BE2C (cell line): ENCODE data around the gene RBM23.

Experiments
- DNase-seq: peaks from one replicate; pipeline ENCODE4 v3.0.0-alpha.2; 2020
- H3K27me3 ChIP-seq: fragments of 250-450 bp; sonication (Bioruptor Pico); 2 replicates; pipeline ENCODE4 v1.5.1; 2020; ENCODE audit warnings: mild to moderate bottlenecking
- H3K36me3 ChIP-seq: fragments of 250-450 bp; sonication (Bioruptor Pico); 2 replicates; pipeline ENCODE4 v1.5.1; 2020; ENCODE audit warnings: mild to moderate bottlenecking
- H3K4me1 ChIP-seq: fragments of 250-450 bp; sonication (Bioruptor Pico); 2 replicates; pipeline ENCODE4 v1.5.1; 2020
- H3K4me3 ChIP-seq: 2 replicates; pipeline ENCODE4 v1.5.1; 2011; ENCODE audit warnings: low read depth, low read length
- H3K9me3 ChIP-seq: fragments of 250-450 bp; sonication (Bioruptor Pico); 2 replicates; pipeline ENCODE4 v1.5.1; 2020
- CTCF ChIP-seq: IDR thresholded peaks from 2 replicates; pipeline ENCODE4 v1.5.1; 2012; ENCODE audit warnings: mild to moderate bottlenecking, low read depth, low read length

RBM23 gene

GRCh38 chr14:22847661-22848341 lies 71.1 kb downstream of the RBM23 start:
- no peaks in the 10 kb centered on the region for H3K36me3 ChIP-seq
- no peaks in the 10 kb centered on the region for H3K4me1 ChIP-seq
- DNase-seq = no peak

DNA sequence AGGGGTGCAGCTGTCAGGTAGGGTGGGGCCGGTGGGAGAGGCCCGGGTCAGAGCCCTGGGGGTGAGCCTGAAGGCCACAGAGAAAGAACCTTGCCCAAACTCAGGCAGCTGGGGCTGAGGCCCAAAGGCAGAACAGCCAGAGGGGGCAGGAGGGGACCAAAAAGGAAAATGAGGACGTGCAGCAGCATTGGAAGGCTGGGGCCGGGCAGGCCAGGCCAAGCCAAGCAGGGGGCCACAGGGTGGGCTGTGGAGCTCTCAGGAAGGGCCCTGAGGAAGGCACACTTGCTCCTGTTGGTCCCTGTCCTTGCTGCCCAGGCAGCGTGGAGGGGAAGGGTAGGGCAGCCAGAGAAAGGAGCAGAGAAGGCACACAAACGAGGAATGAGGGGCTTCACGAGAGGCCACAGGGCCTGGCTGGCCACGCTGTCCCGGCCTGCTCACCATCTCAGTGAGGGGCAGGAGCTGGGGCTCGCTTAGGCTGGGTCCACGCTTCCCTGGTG lies 72.1 kb downstream of the RBM23 start:
- H3K4me3 ChIP-seq = no peak overlapping the region
- H3K36me3 ChIP-seq = no peaks in the 10 kb centered on the region
- H3K27me3 ChIP-seq = no peaks in the 10 kb centered on the region
- TF ChIP-seq CTCF = no peak
- H3K4me1 ChIP-seq = no peaks in the 10 kb centered on the region
- no peaks in the 10 kb centered on the region for H3K9me3 ChIP-seq
- no peak for DNase-seq

More at GRCh38 chr14:22847661-22848341, 71.1 kb downstream of the RBM23 start:
- no peak overlapping the region for H3K4me3 ChIP-seq
- H3K9me3 ChIP-seq = no peaks in the 10 kb centered on the region
- H3K27me3 ChIP-seq = no peaks in the 10 kb centered on the region
- TF ChIP-seq CTCF = no peak

DNA sequence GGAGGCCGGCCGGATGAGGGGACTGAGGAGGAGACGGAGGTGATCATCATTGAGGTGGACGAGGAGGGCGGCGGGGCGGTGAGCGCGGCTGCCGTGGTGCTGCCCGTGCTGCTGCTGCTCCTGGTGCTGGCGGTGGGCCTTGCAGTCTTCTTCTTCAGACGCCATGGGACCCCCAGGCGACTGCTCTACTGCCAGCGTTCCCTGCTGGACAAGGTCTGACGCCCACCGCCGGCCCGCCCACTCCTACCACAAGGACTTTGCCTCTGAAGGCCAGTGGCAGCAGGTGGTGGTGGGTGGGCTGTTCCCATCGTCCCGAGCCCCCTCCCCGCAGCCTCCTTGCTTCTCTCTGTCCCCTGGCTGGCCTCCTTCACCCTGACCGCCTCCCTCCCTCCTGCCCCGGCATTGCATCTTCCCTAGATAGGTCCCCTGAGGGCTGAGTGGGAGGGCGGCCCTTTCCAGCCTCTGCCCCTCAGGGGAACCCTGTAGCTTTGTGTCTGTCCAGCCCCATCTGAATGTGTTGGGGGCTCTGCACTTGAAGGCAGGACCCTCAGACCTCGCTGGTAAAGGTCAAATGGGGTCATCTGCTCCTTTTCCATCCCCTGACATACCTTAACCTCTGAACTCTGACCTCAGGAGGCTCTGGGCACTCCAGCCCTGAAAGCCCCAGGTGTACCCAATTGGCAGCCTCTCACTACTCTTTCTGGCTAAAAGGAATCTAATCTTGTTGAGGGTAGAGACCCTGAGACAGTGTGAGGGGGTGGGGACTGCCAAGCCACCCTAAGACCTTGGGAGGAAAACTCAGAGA lies 72.9 kb downstream of the RBM23 start:
- H3K4me3 ChIP-seq = no peak overlapping the region
- no peaks in the 10 kb centered on the region for H3K9me3 ChIP-seq
- H3K27me3 ChIP-seq = no peaks in the 10 kb centered on the region
- no peak for TF ChIP-seq CTCF
- H3K4me1 ChIP-seq = no peaks in the 10 kb centered on the region
- no peaks in the 10 kb centered on the region for H3K36me3 ChIP-seq
- no peak for DNase-seq

DNA sequence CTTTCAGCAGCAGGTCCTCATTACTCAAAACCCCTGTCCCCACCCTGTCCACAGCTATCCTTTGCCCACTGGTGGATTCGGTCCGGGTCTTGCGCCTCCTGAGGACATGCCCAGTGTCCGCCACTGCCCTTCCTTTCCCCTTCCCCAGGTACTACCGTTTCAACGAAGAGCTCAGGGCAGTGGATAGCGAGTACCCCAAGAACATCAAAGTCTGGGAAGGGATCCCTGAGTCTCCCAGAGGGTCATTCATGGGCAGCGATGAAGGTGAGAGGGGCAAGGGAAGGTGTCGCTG lies 73.9 kb downstream of the RBM23 start:
- no peak for TF ChIP-seq CTCF
- Histone ChIP-seq H3K4me1 (no peaks in the 10 kb centered on the region), H3K36me3 (no peaks in the 10 kb centered on the region), H3K9me3 (no peaks in the 10 kb centered on the region), H3K27me3 (no peaks in the 10 kb centered on the region), H3K4me3 (no peak overlapping the region)
- DNase-seq = no peak

DNA sequence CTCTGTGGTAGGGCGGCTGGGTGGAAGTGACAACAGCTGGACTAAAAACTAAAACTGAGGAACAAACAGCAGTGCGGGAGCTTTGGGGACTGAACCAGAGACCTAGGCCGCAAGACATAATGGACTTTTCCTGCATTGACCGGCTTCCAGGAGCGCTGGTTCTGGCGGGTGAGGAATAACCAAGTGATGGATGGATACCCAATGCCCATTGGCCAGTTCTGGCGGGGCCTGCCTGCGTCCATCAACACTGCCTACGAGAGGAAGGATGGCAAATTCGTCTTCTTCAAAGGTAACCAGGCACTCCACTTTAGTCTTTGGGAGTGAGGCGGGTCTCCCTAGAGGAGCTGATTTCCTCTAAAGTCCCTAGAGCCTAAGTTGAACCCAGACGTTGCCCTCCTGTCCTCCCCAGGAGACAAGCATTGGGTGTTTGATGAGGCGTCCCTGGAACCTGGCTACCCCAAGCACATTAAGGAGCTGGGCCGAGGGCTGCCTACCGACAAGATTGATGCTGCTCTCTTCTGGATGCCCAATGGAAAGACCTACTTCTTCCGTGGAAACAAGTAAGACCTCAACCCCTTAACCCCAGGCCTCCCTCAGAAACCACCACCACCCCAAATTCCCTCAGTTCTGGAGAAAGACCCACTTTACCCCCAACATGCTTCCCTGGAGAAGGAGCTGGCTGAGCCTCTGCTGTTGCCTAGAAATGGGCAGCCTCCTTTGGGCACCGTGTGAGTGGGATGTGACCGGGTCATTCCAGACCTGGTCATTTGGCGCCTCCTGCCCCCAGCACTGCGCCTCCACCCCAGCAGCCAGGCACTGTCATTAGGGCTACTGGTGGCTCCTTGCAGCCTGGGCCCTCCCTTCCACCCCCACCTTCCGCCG lies 74.5 kb downstream of the RBM23 start:
- TF ChIP-seq CTCF = no peak
- no peaks in the 10 kb centered on the region for H3K36me3 ChIP-seq
- H3K27me3 ChIP-seq = no peaks in the 10 kb centered on the region
- H3K9me3 ChIP-seq = no peaks in the 10 kb centered on the region
- no peak for DNase-seq
- no peak overlapping the region for H3K4me3 ChIP-seq
- no peaks in the 10 kb centered on the region for H3K4me1 ChIP-seq
